22Rv1 (cell line): ENCODE data around the gene DAZAP2.

ENCODE experiments used
- ZFX ChIP-seq: fragments of 450-650 bp; IDR thresholded peaks from 2 replicates; pipeline ENCODE4 v1.6.1; 2017; ENCODE audit warnings: antibody characterized with exemption, borderline replicate concordance
- TF ChIP-seq, protein P1 (sequence below): fragments of 450-650 bp; IDR thresholded peaks from 2 replicates; pipeline ENCODE4 v1.5.1; 2017; ENCODE audit warnings: mild to moderate bottlenecking

- TF ChIP-seq, protein P1, sequence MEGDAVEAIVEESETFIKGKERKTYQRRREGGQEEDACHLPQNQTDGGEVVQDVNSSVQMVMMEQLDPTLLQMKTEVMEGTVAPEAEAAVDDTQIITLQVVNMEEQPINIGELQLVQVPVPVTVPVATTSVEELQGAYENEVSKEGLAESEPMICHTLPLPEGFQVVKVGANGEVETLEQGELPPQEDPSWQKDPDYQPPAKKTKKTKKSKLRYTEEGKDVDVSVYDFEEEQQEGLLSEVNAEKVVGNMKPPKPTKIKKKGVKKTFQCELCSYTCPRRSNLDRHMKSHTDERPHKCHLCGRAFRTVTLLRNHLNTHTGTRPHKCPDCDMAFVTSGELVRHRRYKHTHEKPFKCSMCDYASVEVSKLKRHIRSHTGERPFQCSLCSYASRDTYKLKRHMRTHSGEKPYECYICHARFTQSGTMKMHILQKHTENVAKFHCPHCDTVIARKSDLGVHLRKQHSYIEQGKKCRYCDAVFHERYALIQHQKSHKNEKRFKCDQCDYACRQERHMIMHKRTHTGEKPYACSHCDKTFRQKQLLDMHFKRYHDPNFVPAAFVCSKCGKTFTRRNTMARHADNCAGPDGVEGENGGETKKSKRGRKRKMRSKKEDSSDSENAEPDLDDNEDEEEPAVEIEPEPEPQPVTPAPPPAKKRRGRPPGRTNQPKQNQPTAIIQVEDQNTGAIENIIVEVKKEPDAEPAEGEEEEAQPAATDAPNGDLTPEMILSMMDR, result no peak
- TF ChIP-seq ZFX, result no peak
Measured at GRCh38 chr12:51219322-51219721, 19.3 kb upstream of the DAZAP2 start.
